Measurements from ENCODE around the gene PGGT1B.

Gene PGGT1B

DNA sequence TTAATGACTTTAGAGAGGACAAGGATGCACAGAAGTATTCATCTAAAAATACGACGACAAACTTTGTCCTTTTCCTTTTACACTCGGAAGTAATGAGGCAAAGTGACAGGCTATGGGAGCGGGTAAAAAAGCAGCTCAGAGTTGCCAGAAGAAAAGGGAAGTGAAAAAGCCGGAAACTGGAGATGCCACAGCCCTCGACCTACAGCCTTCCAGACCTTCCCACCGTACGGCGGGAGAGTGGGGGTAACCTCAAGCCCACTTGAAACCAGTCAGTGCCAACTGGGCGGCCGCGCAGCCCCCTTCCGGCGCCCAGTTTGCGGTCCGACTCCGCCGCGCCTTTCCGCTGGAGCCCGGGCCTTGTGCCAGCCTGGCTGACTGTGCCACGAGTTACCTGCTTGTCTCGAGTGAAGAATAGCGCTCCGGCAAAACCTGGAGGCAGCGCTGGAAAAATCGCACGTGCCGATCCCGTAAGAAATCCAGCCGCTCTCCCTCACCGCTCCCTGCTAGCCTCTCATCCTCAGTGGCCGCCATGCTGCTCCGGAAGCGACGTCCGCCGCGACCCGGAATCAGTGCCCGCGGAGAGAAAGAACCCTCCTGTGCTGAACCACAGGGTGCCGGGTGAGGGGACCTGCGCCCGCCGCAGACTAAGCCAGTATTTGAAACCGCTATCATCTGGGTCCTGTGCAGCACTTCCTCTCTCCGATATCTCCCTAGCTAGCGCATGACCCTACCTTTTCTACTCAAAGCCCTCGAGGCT lies at the start of gene PGGT1B:
Gene PGGT1B, minus strand, starts transcription at position 557 of the 757 bp plus-strand sequence. Its CDS starts 26 bp downstream, at position 531.
- peak; percentile 44 for FAIRE-seq

DNA sequence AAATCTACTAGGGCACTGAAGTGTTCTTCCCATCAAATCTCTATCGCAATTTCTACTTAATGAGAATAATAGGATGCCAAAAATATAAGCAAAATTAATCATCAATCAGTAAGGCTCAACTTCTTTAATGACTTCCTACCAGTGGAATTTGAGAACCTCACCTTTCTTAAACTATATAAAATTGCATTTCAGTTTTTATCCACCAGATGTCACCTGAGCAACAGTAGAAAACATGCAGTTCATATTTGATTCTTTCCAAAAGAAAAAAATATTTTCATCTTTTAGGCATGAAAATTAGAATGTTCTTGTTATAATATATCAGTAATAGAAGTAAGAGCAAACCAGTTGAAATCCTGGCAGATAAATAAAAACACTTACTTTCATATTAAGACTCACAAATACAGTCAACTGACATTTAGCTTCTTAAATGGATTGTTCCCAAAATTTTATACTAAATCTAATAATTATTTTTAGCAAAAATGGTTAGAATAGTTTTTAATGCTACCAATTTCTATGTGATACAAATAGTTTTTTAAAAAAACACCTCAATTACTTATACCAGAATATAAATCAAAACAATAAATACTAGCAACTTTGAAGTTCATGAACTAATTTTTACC lies 47.2 kb upstream of the PGGT1B start:
- peak; percentile 96 for FAIRE-seq

DNA sequence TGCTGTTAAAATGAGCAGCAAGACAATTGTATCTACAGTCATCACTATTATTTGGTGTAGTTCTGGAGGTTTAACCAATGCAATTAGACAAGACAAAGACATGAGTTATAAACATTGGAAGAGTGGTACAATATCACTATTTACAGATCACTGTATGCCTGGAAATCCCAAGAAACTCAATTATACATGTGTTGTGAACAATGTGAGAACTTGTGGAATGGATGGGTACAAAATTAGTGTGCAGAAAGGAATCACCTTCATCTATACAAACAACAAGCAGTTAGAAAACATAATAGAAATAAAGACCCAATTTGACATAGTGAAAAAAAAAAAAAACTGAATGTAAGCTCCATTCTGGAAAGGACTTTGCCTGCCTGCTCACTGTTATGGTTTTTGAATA lies 46.1 kb upstream of the PGGT1B start:
- no peak for FAIRE-seq

DNA sequence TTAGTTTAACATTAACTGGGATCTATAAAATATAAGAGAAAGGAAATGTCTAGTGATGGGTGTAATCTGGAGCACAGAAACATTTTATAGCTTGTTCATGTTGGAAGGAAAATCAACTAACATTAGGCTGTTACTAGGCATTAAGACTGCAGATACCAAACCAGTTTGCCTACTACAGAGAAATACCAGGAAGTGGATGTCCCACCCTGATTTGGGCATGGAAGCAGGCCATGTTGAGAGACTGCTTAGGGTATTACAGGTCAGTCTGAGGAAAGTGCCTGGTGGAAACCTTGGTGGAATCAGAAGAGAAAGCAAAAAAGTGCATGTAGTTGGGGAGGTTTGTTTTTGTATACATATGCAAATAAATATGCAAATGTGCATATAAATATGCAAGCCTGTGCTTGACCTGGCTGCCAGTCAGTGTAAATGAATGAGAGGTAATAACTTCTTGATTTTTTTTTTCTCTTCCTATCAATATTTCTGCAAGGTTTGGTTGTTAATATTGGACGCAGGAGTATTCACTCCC lies 43.4 kb upstream of the PGGT1B start:
- FAIRE-seq: no peak

DNA sequence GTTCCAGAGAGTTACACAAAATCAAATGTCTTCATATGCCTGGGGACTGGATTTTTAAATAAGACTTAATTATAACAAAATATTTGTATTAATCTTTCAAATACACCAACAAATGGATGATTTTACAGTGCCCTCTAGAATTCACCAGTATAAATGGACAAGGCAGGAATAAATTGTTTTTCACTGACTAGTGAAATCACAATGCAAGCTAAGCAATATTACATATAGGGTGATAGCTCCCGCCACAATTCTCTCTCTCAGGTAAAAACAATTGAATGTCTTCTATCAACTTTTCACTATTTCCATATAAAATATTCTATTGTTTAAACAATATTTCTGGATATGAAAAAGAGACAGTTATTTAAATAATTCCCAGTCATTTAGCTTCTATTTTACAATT lies 41.8 kb upstream of the PGGT1B start:
- FAIRE-seq: no peak

DNA sequence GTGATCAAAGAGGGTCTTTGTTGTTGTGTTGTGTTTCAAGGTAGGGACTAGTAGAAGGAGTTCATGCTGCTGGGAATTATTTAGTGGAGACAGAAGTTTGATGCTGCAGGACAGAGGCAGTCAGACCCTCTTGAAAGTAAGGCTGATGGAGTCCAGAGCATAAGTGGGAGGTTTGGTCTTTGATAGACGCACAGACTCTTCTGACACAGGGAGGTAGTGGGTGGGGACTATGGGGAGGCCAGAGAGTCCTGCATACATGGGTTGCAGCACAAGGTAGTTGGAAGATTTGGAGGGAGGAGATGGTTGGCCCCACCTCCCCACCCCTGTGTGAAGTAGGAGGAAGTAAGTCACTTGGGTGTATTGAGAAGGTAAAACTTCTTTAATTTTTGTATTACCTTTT lies 36.1 kb upstream of the PGGT1B start:
- no peak for FAIRE-seq

DNA sequence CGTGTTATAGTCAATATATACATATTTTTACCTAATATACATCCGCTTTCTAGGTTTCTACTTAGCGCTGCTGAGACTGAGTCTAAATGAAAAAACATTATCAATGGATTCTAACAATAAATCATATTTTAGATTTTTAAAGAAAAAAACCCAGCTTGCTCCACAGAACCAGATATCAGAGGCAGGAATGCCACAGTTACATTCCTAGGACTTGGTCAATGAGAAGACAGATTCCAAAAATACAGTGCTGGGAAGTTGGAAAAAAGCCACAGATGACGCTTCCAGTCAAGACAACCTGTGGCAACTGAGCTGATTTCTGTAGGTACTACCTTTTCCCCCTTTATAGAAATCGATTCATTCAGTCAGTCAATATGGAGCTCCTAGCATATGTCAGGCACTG lies 34.4 kb upstream of the PGGT1B start:
- FAIRE-seq: no peak

DNA sequence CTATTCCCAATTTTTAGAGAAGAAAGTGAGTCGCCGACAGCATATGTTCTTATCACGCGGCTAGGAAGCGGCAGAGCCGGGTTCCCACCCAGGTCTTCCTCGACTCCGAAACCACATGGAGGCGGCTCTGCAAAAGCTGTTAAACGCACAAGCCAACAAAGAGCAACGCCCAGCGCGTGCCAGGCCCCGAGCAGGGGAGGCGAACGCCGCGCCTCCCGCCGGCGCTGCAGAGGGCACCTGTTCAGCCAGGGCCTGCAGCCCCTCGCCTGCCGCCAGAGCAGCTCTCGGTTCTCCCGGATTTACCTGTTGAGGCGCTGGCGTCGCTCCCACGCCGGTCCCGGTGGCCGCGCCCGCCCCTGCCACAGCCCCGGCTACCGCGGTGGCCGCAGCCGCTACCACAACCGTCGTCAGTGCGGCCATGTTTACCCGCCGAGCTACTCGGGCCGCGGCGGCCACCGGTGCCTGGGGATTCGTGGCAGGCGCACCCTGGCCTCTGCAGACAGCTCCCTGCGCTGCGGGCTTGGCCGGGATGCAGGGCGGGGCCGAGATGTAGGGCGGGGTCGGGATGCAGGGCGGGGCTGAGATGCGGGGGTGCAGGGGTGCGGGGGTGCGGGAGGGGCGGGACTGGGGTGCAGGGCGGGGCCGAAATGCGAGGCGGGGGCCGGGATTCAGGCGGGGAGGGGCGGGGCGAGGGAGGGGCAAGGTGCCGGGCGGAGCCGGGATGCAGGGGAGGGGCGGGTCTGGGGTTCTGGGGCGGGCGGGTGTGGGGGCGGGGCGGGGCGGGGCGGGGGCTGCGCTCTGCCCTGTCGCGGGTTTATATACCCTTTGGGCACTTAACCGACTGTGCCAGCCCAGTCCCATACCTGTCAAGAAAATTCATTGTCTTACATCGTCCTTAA lies 33.7 kb upstream of the PGGT1B start, which contains the start of gene CCDC112:
Gene CCDC112, minus strand, starts transcription at position 531 of the 899 bp plus-strand sequence. Its CDS starts 111 bp downstream, at position 420.
- FAIRE-seq: no peak

DNA sequence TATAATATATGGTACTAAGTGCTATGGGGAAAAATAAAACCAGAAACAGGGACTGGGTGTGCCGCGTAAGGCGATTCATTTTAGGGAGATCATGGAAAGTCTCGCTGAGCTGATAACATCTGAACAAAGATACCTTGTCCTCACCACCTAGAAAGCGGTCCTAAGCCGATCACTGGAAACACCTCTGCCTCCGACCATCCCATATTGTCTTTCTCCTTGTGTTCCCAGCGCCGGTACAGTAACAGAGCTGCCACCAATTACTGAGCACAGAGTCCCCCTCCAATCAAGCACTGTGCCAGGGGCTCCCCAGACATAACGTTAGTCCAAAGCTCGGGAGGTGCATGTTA lies 33.1 kb upstream of the PGGT1B start:
- no peak for FAIRE-seq

DNA sequence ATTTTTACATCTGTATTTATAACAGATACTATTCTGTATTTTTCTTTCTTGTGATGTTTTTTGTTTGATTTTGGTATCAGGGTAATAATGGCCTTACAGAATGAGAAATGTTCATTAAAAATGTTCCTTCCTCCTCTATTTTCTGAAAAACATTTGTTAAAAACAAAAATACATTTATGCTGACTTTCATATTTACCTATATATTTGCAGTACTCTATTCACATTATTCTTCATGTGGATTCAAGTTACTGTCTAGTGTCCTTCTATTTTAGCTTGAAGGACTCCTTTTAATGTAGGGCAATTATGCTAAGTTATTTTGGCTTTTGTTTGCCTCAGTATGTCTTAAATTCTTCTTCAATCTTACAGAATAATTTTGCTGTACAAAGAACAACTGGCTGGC lies 28.7 kb upstream of the PGGT1B start:
- FAIRE-seq: no peak

DNA sequence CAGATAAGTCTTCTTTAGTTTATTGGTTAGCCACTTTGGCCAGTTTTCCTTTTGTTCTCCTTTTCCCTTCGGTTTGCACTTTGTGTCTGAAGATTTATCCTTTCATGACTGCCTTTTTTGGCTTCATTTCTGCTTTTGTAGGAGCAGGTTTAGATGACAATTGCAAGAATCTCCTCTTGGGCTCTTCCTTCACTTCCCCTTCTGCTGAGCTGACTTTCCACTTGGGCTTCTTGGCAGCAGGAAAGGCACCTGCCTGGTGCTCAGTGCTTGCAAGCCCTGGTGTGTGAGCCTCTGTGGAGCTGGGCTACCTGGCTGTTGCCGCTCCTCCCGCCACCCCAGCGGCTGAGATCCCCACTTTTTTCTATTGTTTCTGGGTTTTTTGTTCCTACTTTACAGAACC lies 26.4 kb upstream of the PGGT1B start:
- no peak for FAIRE-seq

DNA sequence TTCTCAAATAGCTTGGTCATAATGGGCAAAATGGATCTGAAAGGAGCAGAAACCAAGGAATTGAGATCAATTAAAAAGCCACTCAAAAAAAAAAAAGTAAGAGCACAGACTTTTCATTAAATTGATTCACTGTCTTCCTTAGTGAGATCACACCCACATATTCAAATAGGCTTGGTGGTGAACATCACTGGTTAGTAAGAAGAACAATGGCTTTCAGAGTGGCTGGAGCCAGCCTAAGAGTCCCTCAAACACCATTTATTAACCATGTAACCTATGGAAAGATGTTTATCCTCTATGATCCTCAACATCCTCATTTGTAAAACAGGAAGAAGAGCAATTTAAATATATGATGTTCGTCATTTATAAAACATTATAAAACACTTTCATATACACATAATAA lies 21.3 kb upstream of the PGGT1B start:
- FAIRE-seq: no peak

DNA sequence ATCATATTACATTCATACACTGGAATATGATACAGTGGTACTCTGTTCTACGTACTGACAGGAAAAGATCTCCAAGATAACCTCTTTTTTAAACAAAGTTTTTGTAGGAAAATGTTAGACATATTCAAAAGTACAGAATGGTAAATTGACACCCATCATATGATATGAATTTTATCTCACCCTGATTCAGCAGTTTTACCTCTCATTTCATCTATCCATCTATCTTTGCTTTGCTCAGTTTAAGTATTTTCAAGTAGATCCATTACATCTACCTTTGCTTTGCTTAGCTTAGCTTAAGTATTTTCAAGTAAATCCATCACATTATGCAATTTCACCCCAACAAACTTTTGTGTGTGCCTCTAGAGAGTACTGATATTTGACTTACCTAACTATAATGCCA lies 19.5 kb upstream of the PGGT1B start:
- no peak for FAIRE-seq

DNA sequence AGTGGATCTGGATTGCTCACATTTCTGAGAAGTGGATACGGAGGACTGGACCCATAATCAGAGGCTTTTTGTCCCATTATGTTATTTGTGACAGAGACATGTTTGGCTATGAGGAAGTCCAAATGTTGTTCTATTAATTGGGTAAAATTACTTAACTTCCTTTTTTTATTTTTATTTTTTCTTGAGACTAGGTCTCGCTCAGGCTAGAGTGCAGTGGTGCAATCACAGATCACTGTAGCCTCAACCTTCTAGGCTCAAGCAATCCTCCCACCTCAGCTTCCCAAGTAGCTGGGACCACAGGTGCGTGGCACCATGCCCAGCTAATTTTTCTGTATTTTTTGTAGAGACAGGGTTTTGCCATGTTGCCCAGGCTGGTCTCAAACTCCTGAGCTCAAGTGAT lies 11.9 kb upstream of the PGGT1B start:
- FAIRE-seq: no peak

DNA sequence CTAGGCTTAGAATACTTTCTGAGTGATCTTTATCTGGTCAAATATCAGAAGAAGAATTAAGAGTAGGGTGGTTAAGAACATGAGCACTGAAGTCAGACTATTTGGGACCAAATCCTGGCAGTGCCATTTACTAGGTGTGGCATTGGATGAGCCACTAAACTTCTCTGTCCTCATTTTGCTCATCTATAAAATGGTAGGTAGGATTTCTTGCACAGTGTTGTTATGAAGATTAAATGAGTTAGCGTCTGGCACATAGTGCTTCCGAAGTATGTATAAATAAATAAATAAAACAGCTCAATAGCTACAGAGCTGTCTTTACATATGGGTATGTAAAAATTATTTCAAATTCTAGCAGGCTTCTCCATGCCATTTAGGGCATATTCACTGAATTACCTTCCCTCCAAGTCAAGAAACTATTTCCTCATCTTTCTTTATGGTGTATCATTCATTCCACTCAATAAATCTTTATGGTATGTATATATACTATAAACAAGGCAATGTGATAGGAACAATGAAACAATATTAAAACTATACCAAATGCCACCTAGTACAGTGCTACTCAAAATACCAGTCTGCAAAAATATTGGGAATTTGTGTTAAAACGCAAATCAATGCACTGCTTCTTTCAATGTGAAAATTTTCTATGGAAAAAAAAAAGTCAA lies 9.8 kb upstream of the PGGT1B start:
- no peak for FAIRE-seq

DNA sequence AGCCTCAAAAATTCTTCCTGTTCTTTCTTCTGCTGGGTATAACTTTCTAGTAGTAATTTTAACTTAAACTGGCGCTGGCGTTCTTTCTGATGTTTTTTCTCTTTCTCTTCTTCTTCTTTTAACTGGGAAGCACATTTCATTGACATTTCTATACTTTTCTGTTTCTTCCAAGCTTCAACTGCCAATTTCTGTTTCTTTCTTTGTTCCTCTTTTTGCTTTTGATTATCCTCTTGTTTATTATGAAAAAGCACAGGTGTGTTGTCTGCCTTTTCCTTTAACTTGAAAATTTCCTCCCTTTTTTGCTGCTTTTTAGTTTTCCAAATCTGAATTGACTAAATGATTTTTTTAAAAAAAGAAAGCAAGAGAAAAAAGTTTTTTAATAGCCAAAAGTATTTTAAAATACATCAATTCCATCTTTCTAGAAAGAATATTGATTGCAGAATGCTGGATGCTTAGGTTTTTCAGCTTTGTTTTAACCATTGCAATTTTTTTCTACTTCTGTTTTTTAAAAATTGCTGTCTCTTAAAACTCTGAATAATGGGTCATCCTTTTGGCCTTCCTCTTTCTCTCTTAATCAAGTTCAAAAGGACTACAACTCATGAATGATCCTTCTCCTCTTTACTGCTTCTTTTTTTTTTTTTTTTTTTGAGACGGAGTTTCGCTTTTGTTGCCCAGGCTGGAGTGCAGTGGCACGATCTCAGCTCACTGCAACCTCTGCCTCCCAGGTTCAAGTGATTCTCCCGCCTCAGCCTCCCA lies 8.8 kb upstream of the PGGT1B start:
- no peak for FAIRE-seq

DNA sequence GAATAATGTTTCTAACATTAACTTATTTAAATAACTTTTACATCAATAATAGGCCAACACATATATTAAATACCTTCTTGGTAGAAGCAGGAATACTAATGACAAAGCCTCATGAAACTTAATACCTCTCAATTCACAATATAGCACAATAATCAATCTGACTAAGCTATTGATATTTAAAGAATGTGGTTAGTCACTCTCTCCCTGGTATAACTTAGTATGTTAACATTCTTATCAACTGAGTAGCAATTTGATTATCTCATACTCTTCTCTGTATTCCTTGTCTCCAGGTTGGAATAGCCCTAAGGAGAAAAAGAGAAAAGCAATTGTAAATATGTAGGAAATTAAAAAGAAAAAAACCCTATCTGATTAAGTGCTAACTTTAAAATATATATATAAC lies 4.9 kb upstream of the PGGT1B start:
- no peak for FAIRE-seq

DNA sequence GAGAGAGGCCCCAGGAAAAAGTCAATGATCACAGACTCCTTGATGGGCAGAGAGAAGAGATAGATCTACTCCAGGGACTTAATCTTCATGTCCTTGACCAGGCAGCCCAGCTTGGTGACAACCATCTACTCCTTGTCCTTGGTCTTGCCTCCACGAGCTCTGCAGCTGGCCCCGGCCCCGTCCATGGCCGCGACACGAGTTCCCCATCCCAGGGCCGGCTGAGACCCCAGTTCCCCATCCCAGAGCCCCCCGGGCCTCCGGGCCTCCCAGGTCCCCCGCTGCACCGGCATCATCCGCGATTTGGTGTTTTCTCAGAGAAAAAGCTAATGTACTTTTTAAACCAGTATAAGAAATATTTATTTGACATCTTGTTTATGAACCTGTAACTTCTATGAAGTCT lies 2.5 kb upstream of the PGGT1B start:
- no peak for FAIRE-seq

DNA sequence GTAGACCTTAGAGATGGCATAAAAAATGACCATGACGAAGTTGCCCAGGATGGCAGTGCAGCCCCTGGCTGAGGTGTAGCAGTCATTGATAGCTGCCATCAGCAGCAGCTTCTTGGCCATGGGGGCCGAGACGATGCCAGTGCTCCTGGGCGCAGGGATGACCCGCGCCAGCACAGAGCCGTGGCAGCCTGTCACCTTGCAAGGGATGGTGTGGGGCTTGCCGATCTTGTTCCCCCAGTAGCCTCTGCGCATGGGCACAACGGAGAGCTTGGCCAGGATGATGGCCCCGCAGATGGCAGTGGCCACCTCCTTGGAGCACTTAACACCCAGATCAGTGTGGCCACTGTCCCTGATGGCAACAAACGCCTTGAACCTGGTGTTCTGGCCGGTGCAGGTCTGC lies 2.1 kb upstream of the PGGT1B start:
- no peak for FAIRE-seq

DNA sequence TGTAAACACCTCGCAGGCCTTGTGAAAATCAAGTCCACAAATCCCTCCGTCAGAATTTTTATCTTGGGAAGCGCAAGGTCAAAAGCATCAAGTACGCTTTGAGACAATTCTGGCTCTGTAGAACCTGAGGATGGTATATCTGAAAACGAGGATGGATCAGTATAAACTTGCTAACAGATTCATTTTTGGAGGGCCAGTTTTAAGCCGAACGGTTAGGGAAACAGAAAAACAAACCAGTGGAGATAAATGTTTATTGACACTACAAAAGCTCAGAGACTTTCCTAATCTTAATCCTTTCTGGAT lies 352 bp upstream of the PGGT1B start:
- FAIRE-seq: no peak

DNA sequence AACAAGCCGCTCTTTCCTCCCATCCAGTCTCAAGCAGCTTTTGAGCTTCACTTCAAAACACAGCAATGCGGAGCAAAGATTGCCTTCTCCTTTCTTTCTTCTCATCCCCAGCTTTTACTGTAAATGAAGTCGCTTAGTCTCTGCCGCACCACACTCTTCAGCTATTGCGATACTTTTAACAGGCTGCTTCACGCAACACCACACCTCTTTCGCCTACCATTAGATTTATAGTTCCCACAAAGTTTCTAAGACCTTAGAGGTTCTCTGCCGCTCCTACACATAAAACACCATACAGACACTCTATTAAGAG lies 711 bp downstream of the PGGT1B start:
- FAIRE-seq: no peak

DNA sequence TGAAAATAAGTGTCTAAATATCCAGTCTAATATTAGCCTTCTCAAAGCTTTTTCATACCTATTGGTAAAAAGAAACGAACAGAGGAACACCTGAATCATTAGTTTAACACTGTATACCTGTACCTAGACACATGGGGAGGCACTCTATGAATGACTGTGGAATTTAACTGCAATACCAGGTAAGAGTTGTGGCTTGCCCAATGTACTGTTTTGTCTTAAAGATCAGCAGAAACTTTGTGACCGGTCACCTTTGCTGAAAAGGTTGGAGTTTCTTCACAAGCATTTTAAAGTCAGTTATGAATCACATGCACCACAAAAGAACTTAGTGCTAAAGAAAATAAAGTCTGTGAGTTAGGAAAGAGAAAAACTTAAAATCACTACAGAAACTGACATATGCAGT lies 2.4 kb downstream of the PGGT1B start:
- no peak for FAIRE-seq

DNA sequence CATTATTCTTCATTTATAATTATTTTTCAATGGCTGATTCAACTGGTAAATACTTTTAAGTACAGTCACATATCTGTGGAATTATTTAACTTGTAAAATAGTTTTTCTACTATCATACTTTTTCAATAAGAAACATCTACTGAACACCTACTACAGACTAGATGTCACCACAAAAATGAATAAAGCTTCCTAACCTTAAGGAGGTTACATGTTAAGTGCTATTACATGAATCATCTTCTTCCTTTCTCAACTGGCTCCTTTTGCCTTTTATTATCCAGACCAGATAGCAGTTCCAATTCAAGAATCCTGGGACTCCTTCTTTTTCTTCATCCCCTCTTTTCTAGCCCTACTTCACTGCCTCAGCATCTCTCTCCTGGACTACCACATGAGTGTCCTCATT lies 4.7 kb downstream of the PGGT1B start:
- no peak for FAIRE-seq
